ENCODE results near the gene INTS13. TPM values are rescaled to one million over a fixed set of nuclear protein-coding genes. Genes with fewer than 3 reads are reported as not detected.

The INTS13 gene
- 42.6 and 72.3 TPM in 2 replicates for total RNA-seq

DNA sequence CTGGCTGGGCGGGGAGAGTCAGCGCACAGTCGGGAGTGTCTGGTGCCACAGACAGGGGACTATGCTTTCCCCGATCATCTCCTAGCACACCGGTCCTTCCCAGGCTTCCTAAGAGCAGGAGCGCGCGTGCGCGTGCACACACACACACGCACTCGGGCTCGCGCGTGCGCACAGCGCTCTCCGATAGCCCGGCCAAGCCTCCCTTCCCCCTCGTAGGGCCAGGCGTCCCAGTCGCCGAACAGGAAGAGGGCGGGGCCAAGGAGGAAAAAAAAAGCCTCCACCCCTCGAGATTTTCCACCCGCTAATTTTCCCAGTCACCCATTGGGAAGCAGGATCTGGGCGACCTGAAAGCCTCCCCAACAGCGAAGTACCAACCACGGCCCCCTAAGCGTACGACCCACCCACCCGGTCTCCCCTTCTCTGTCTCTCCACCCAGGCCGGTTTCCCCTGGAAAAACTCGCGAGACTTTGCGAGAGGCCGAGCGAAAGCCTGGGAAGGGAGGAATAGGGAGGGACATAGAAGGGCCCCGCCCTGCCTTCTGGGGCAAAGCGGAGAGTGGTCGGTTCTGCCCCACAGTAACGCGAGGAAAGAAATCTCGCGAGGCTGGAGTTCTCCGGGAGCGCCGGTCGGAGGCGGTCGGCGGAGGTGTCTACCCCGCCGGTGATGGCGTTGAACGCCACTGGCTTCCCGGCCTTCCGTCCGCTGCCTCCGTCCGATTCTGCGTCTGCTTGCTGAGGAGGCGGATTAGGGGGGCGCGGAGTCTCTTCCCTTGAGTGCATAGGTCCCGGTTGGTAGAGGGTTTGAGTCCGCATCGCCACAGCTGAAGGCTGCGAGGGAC lies at the start of gene INTS13, which contains the start of gene FGFR1OP2:
Gene INTS13 (minus strand): TSS at position 119 of the 838 bp plus-strand sequence. CDS start 1,178 bp downstream, outside the sequence.
Gene FGFR1OP2 (plus strand): TSS at position 608 of the 838 bp plus-strand sequence. CDS start 15,689 bp downstream, outside the sequence.

Other genes starting within 250 kb of the INTS13 start
- 18.0 and 21.7 TPM in 2 replicates for gene ITPR2, start 104.8 kb downstream of the INTS13 start, total RNA-seq
- 66.7 and 71.6 TPM in 2 replicates for gene FGFR1OP2, start 489 bp upstream of the INTS13 start, total RNA-seq
- 104 and 141 TPM in 2 replicates for gene TM7SF3, start 76.4 kb upstream of the INTS13 start, total RNA-seq
- 46.2 and 49.3 TPM in 2 replicates for gene MED21, start 84.6 kb upstream of the INTS13 start, total RNA-seq
- not detected in 2 replicates for gene C12orf71, start 144.6 kb upstream of the INTS13 start, total RNA-seq